Cardiac muscle cell (in vitro differentiated cells and primary cell): ENCODE results near the gene NEUROD1. TPM values are rescaled to one million over a fixed set of nuclear protein-coding genes. Genes with fewer than 3 reads are reported as not detected.
A peak's percentile ranks its signal among the peaks of the same experiment; 100 is the strongest.

ENCODE experiments used
- DNase-seq, 2 donors: peaks; one replicate each; pipeline versions ENCODE4 v3.0.0 to v3.0.0-alpha.2; 2010 to 2017; ENCODE audit warnings: low read depth in 1 of 2, low spot score in 1 of 2
- H3K27ac ChIP-seq: fragments of 200-600 bp; sonication (generic); 2 replicates; pipeline ENCODE4 v1.5.1; 2016
- H3K27me3 ChIP-seq: fragments of 200-600 bp; sonication (generic); 2 replicates; pipeline ENCODE4 v1.6.0; 2016; ENCODE audit warnings: control low read depth
- H3K36me3 ChIP-seq: fragments of 200-600 bp; sonication (generic); 2 replicates; pipeline ENCODE4 v1.5.1; 2016; ENCODE audit warnings: control low read depth
- H3K4me1 ChIP-seq: fragments of 200-600 bp; sonication (generic); 2 replicates; pipeline ENCODE4 v1.8.1; 2017; ENCODE audit warnings: low read depth, mild to moderate bottlenecking, mixed run types
- H3K4me3 ChIP-seq: fragments of 200-600 bp; sonication (generic); 2 replicates; pipeline ENCODE4 v1.5.1; 2016; ENCODE audit warnings: mild to moderate bottlenecking
- H3K9me3 ChIP-seq: fragments of 200-600 bp; sonication (generic); 2 replicates; pipeline ENCODE4 v1.5.1; 2017; ENCODE audit warnings: low read depth, mild to moderate bottlenecking, control low read depth
- CTCF ChIP-seq: IDR thresholded peaks from 2 replicates; pipeline ENCODE4 v1.5.1; 2012; ENCODE audit warnings: low read depth, mild to moderate bottlenecking, low read length
- polyA plus RNA-seq: library from polyadenylated mRNA; unstranded; fragments of >200 nt; fragmentation: Nextera tagmentation; extraction: Ambion mirVana; gene quantifications from 2 replicates; pipeline ENCODE4 v1.2.1, GENCODE V29; 2016
- total RNA-seq: library from RNA; depleted of rRNA; stranded (reverse); fragments of >200 nt; gene quantifications from 2 replicates; pipeline ENCODE4 v1.2.3, GENCODE V29; 2016

Gene NEUROD1
- total and polyA plus RNA-seq, 2 experiments from 2014 or later, result not detected

- Histone ChIP-seq H3K27me3 (peaks cover 31% of the 10 kb centered on the region), H3K27ac (no peak overlapping the region), H3K36me3 (no peaks in the 10 kb centered on the region), H3K4me3 (no peak overlapping the region), H3K9me3 (no peaks in the 10 kb centered on the region), H3K4me1 (no peaks in the 10 kb centered on the region)
- TF ChIP-seq CTCF, result no peak
- no peak for DNase-seq
Observed at GRCh38 chr2:181667234-181667633, 13.1 kb downstream of the NEUROD1 start.

DNA sequence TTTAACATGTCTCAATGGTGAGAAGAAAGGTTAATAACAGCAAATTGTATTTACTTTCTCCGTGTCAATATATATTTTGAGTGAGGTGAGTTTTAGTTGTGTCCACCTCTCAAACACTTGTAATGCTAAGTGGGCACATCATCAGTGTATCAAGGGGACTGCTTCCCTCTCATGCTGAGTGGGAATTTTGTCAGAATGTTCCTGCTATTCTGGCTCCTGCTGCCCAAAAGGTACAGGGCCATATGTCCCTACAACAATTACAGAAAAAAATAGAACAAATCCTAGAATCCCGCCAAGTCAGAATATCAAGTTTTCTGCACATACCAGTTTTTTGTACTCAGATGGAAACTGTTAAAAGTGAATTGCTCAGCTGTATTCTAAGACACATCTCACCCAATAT is 18.0 kb downstream of the NEUROD1 start:
- peaks cover 39% of the 10 kb centered on the region for H3K27me3 ChIP-seq
- TF ChIP-seq CTCF, result no peak
- DNase-seq, result no peak
- H3K27ac ChIP-seq, result no peak overlapping the region
- no peaks in the 10 kb centered on the region for H3K36me3 ChIP-seq
- H3K9me3 ChIP-seq, result no peaks in the 10 kb centered on the region
- no peak overlapping the region for H3K4me3 ChIP-seq
- H3K4me1 ChIP-seq, result no peaks in the 10 kb centered on the region

DNA sequence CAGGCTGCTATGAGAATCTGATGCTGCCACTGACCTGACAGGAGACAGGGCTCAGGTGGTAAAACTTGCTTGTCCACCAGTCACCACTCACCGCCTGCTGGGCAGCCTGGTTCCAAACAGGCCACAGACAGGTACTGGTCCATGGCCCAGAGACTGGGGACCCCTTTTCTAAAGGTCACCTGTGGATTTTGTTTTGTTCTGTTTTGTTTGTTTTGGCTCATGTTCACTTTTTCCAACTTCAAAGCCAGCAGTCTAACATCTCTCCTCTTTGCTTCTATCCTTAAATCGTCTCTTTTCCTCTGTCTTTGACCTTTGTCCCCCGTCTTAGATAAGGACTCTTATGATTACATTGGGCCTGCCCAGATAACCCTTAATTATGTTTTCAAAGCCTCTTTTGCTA is 20.1 kb downstream of the NEUROD1 start:
- peaks cover 60% of the 10 kb centered on the region for H3K27me3 ChIP-seq
- TF ChIP-seq CTCF, result no peak
- H3K4me1 ChIP-seq, result no peaks in the 10 kb centered on the region
- no peak overlapping the region for H3K4me3 ChIP-seq
- DNase-seq, result no peak
- no peak overlapping the region for H3K27ac ChIP-seq
- H3K36me3 ChIP-seq, result no peaks in the 10 kb centered on the region
- no peaks in the 10 kb centered on the region for H3K9me3 ChIP-seq

- no peak overlapping the region for H3K27ac ChIP-seq
- H3K4me3 ChIP-seq, result no peak overlapping the region
- H3K27me3 ChIP-seq, result peaks cover 78% of the 10 kb centered on the region
- H3K36me3 ChIP-seq, result no peaks in the 10 kb centered on the region
- H3K4me1 ChIP-seq, result no peaks in the 10 kb centered on the region
- no peaks in the 10 kb centered on the region for H3K9me3 ChIP-seq
- no peak for DNase-seq
- no peak for TF ChIP-seq CTCF
Observed at GRCh38 chr2:181658444-181658843, 21.9 kb downstream of the NEUROD1 start.

DNA sequence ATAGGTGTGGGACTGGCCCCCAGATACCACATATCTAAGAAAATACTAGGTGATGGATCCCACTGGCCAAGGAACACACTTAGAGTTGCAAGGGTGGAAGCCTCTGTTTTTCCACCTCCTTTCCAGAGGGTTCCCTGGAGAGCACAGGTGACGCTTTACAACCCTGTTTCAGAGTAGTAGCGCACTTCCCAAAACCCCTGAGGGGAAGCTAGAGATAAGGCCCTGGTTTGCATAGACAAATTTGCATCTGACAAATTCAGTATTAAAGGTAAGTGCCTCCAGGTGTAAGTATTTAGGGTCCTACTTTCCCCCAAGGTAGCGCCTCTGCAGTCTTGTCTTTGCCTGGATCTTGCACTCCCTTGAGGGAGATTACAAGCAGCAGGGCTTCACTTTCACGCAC is 22.9 kb downstream of the NEUROD1 start:
- TF ChIP-seq CTCF, result no peak
- no peaks in the 10 kb centered on the region for H3K9me3 ChIP-seq
- no peak overlapping the region for H3K27ac ChIP-seq
- DNase-seq, result no peak
- peak overlapping the region; percentile 39 for H3K4me3 ChIP-seq
- H3K36me3 ChIP-seq, result no peaks in the 10 kb centered on the region
- H3K27me3 ChIP-seq, result peaks cover 88% of the 10 kb centered on the region
- H3K4me1 ChIP-seq, result no peaks in the 10 kb centered on the region
